ENCODE results near the gene TRPM8.

DNA sequence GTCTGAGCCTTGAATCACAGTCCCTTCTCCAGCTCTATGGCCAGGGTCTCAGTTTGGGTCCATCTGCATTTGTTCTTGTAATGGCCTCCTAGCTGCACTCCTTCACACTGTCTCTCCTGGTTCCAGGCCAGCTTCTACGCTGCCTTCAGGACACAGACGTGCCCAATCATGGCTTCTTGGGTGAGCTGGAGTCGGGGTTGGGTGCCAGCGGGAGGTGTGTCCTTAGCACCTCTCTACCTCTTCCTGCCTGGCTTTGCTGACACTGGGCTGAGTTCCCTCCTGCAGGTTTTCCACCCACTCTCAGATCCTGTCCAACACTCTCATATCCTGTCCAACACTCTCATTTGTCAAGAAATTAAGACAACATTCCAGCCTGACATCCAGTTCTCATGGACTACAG is 9.6 kb downstream of the TRPM8 start:
- TF ChIP-seq, protein P1, sequence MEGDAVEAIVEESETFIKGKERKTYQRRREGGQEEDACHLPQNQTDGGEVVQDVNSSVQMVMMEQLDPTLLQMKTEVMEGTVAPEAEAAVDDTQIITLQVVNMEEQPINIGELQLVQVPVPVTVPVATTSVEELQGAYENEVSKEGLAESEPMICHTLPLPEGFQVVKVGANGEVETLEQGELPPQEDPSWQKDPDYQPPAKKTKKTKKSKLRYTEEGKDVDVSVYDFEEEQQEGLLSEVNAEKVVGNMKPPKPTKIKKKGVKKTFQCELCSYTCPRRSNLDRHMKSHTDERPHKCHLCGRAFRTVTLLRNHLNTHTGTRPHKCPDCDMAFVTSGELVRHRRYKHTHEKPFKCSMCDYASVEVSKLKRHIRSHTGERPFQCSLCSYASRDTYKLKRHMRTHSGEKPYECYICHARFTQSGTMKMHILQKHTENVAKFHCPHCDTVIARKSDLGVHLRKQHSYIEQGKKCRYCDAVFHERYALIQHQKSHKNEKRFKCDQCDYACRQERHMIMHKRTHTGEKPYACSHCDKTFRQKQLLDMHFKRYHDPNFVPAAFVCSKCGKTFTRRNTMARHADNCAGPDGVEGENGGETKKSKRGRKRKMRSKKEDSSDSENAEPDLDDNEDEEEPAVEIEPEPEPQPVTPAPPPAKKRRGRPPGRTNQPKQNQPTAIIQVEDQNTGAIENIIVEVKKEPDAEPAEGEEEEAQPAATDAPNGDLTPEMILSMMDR (IDR thresholded peaks at IDR 0.05 in 4 of 5, conservative IDR thresholded peaks at IDR 0.05 in 1 of 5): no peak
- no peak for TF ChIP-seq POLR2A (IDR thresholded peaks at IDR 0.05)
